Neuronal stem cell (in vitro differentiated cells): ENCODE measurements around the gene CLTB.

Experiments used
- DNase-seq: peaks from one replicate; pipeline ENCODE4 v3.0.0-alpha.2; 2013; ENCODE audit warnings: low spot score
- H2AFZ ChIP-seq: one replicate; pipeline ENCODE4 v1.6.1; 2013; ENCODE audit warnings: mild to moderate bottlenecking, low read length, inconsistent platforms
- H2AK5ac ChIP-seq: 2 replicates; pipeline ENCODE4 v1.6.1; 2013; ENCODE audit warnings: low read depth, mild to moderate bottlenecking, inconsistent platforms, low read length, moderate library complexity, mixed read lengths
- H2BK120ac ChIP-seq: 2 replicates; pipeline ENCODE4 v1.6.1; 2013; ENCODE audit warnings: low read depth, mild to moderate bottlenecking, inconsistent platforms, low read length, moderate library complexity, mixed read lengths
- H2BK12ac ChIP-seq: one replicate; pipeline ENCODE4 v1.6.1; 2013; ENCODE audit warnings: low read length, inconsistent platforms
- H2BK15ac ChIP-seq: 2 replicates; pipeline ENCODE4 v1.6.1; 2013; ENCODE audit warnings: mild to moderate bottlenecking, low read length, inconsistent platforms, mixed read lengths
- H2BK5ac ChIP-seq: one replicate; pipeline ENCODE4 v1.6.1; 2013; ENCODE audit warnings: inconsistent platforms, mild to moderate bottlenecking, low read length, moderate library complexity
- H3K14ac ChIP-seq: one replicate; pipeline ENCODE4 v1.6.1; 2013; ENCODE audit warnings: low read length, inconsistent platforms
- H3K18ac ChIP-seq: 2 replicates; pipeline ENCODE4 v1.6.1; 2013; ENCODE audit warnings: low read length, inconsistent platforms
- H3K23ac ChIP-seq: 2 replicates; pipeline ENCODE4 v1.6.1; 2013; ENCODE audit warnings: low read depth, mild to moderate bottlenecking, mixed read lengths, low read length, inconsistent platforms; ENCODE audit not compliant: poor library complexity
- H3K27ac ChIP-seq: replicated peaks from 3 replicates; pipeline ENCODE4 v1.5.1; 2013; ENCODE audit warnings: low read length, inconsistent platforms
- H3K27me3 ChIP-seq, 3 experiments: 2 replicates each; pipeline ENCODE4 v1.6.1; 2013; ENCODE audit warnings: low read length in 3 of 3, mild to moderate bottlenecking in 2 of 3, inconsistent platforms in 1 of 3, low read depth in 1 of 3, mixed read lengths in 1 of 3, moderate library complexity in 1 of 3; ENCODE audit not compliant: control insufficient read depth in 3 of 3, insufficient read depth in 3 of 3
- H3K36me3 ChIP-seq, 2 donors: replicated peaks in 1 of 2; 2 replicates each; pipeline ENCODE4 v1.6.1; 2013; ENCODE audit warnings: low read length in 2 of 2; ENCODE audit not compliant: control insufficient read depth in 2 of 2, insufficient read depth in 2 of 2
- H3K4ac ChIP-seq: 2 replicates; pipeline ENCODE4 v1.6.1; 2013; ENCODE audit warnings: inconsistent platforms, mild to moderate bottlenecking, low read length, moderate library complexity
- H3K4me1 ChIP-seq, 2 donors: 1 replicate in 1 of 2; 2 replicates in 1 of 2; pipeline ENCODE4 v1.6.1; 2013; ENCODE audit warnings: low read length in 2 of 2, low read depth in 1 of 2; ENCODE audit not compliant: control insufficient read depth in 2 of 2, insufficient read depth in 1 of 2
- H3K4me2 ChIP-seq: one replicate; pipeline ENCODE4 v1.6.1; 2013; ENCODE audit warnings: mild to moderate bottlenecking, low read length, inconsistent platforms; ENCODE audit not compliant: insufficient read depth, poor library complexity, severe bottlenecking
- H3K4me3 ChIP-seq, 2 donors: 2 replicates each; pipeline ENCODE4 v1.5.1; 2013; ENCODE audit warnings: low read length in 2 of 2, mild to moderate bottlenecking in 2 of 2, inconsistent platforms in 1 of 2, moderate library complexity in 1 of 2
- H3K79me1 ChIP-seq: one replicate; pipeline ENCODE4 v1.6.1; 2013; ENCODE audit warnings: low read depth, mild to moderate bottlenecking, inconsistent platforms, low read length, moderate library complexity
- H3K9ac ChIP-seq: one replicate; pipeline ENCODE4 v1.6.1; 2013; ENCODE audit warnings: mild to moderate bottlenecking, low read depth, low read length, inconsistent platforms; ENCODE audit not compliant: poor library complexity
- H3K9me3 ChIP-seq, 2 donors: replicated peaks in 1 of 2; 2 replicates each; pipeline versions ENCODE3 to v1.6.1; 2013; ENCODE audit warnings: low read length in 2 of 2, mild to moderate bottlenecking in 2 of 2, inconsistent platforms in 1 of 2, low read depth in 1 of 2, mixed read lengths in 1 of 2, moderate library complexity in 1 of 2; ENCODE audit not compliant: control insufficient read depth in 2 of 2, insufficient read depth in 1 of 2
- H4K8ac ChIP-seq: one replicate; pipeline ENCODE4 v1.6.1; 2013; ENCODE audit warnings: low read depth, mild to moderate bottlenecking, inconsistent platforms, low read length, moderate library complexity
- H4K91ac ChIP-seq: one replicate; pipeline ENCODE4 v1.6.1; 2013; ENCODE audit warnings: low read length, low read depth, mild to moderate bottlenecking, inconsistent platforms; ENCODE audit not compliant: poor library complexity
- WGBS, 2 donors: extraction: QIAGEN DNeasy Blood & Tissue Kit; methylation state at CpG; one replicate each; pipeline ENCODE4 v1.1.7; 2013; ENCODE audit warnings: missing lambda C conversion rate in 2 of 2, mixed read lengths in 1 of 2; ENCODE audit not compliant: insufficient read length in 2 of 2, insufficient replicate concordance in 1 of 2; ENCODE audit errors: extremely low coverage in 2 of 2; 5-methylcytosine and 5-hydroxymethylcytosine counted together

The CLTB gene

GRCh38 chr5:176391999-176392398 is 24.3 kb downstream of the CLTB start:
- Histone ChIP-seq H3K23ac (no peak overlapping the region), H3K79me1 (peaks cover 7% of the 10 kb centered on the region)

DNA sequence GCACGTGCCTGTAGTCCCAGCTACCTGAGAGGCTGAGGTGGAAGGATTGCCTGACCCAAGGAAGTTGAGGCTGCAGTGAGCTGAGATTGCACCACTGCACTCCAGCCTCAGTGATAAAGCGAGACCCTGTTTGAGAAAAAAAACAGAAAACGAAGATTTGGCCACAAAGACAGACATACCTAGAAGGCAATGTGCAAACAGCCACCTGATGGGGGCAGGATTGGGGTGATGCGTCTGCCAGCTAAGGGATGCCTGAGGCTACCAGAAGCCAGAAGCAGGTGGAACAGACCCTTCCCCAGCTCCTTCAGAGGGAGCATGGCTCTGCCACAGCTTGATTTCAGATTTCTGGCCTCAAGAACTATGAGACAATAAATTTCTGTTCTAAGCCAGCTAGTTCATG is 24.9 kb downstream of the CLTB start:
- Histone ChIP-seq H4K8ac (no peak overlapping the region), H2BK12ac (no peak overlapping the region), H3K14ac (no peak overlapping the region), H3K36me3 (peaks cover 12 to 37% of the 10 kb centered on the region in 2 donors), H2BK15ac (no peak overlapping the region), H3K23ac (no peak overlapping the region), H2BK5ac (no peak overlapping the region), H2AK5ac (no peak overlapping the region), H3K4me1 (peaks cover 1 to 10% of the 10 kb centered on the region in 2 donors), H3K27ac (no peak overlapping the region), H3K9me3 (no peaks in the 10 kb centered on the region), H3K4me3 (no peak overlapping the region), H2BK120ac (no peak overlapping the region), H3K4me2 (no peak overlapping the region), H3K27me3 (no peaks in the 10 kb centered on the region), H3K18ac (no peak overlapping the region), H3K4ac (no peak overlapping the region), H3K9ac (no peak overlapping the region), H3K79me1 (peaks cover 6% of the 10 kb centered on the region), H2AFZ (no peak overlapping the region), H4K91ac (no peak overlapping the region)
- no peak for DNase-seq
- WGBS, 2 donors: no CpG with 5 or more reads among the region's 4 CpGs

More at GRCh38 chr5:176391999-176392398, 24.3 kb downstream of the CLTB start:
- Histone ChIP-seq H2BK12ac (no peak overlapping the region), H3K4me1 (peaks cover 1 to 9% of the 10 kb centered on the region in 2 donors), H3K4me2 (no peak overlapping the region), H3K27ac (no peak overlapping the region), H3K27me3 (no peaks in the 10 kb centered on the region), H3K36me3 (peaks cover 11 to 32% of the 10 kb centered on the region in 2 donors), H2AK5ac (no peak overlapping the region), H2BK15ac (no peak overlapping the region), H3K18ac (no peak overlapping the region), H4K91ac (no peak overlapping the region), H4K8ac (no peak overlapping the region), H3K9me3 (no peaks in the 10 kb centered on the region), H3K9ac (no peak overlapping the region), H3K14ac (no peak overlapping the region), H3K4ac (no peak overlapping the region), H2BK5ac (no peak overlapping the region), H2BK120ac (no peak overlapping the region), H3K4me3 (no peak overlapping the region), H2AFZ (no peak overlapping the region)
- WGBS, 2 donors: no CpG with 5 or more reads among the region's 4 CpGs
- no peak for DNase-seq

DNA sequence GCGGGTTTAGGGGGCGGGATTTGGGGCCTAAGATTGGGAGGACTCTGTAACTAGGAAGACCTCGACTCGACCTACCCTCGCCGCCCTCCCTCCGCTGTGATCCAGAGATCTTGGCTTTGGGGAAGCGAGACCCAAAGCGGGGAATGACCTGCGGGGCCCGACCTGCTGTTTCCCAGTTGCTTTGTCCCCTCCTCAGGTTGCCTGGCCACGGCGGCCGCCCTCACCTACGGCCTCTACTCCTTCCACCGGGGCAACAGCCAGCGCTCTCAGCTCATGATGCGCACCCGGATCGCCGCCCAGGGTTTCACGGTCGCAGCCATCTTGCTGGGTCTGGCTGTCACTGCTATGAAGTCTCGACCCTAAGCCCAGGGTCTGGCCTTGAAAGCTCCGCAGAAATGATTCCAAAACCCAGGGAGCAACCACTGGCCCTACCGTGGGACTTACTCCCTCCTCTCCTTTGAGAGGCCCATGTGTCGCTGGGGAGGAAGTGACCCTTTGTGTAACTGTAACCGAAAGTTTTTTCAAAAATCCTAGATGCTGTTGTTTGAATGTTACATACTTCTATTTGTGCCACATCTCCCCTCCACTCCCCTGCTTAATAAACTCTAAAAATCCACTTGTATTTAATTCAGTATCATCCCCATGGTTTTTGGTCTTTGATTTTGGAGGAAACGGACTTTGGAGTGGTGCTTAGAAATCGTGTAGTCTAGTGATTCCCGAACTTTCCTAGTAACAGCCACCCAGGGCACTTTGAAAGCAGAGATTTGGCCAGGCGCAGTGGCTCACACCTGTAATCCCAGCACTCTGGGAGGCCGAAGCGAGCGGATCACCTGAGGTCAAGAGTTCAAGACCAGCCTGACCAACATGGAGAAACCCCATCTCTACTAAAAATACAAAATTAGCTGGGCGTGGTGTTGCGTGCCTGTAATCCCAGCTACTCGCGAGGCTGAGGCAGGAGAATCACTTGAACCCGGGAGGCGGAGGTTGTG is 26.9 kb downstream of the CLTB start:
- Histone ChIP-seq H2BK5ac (peak overlapping the region; percentile 83), H3K36me3 (peaks cover 11 to 57% of the 10 kb centered on the region in 2 donors), H3K9me3 (no peaks in the 10 kb centered on the region), H3K23ac (peak overlapping the region; percentile 70), H3K9ac (peak overlapping the region; percentile 97), H2BK15ac (peak overlapping the region; percentile 30), H4K8ac (no peak overlapping the region), H3K4ac (no peak overlapping the region), H2AFZ (peak overlapping the region; percentile 92), H2BK120ac (no peak overlapping the region), H3K4me2 (peak overlapping the region; percentile 72), H3K18ac (peak overlapping the region; percentile 61), H2AK5ac (no peak overlapping the region), H3K27me3 (no peaks in the 10 kb centered on the region), H3K79me1 (peaks cover 3% of the 10 kb centered on the region), H3K4me3 (peak overlapping the region; percentile 84 to 89), H3K27ac (peak overlapping the region; percentile 84), H2BK12ac (no peak overlapping the region), H3K14ac (no peak overlapping the region), H3K4me1 (peaks cover 1 to 10% of the 10 kb centered on the region in 2 donors), H4K91ac (no peak overlapping the region)
- no CpG with 5 or more reads among the region's 41 CpGs for WGBS, 2 donors
- DNase-seq: no peak

GRCh38 chr5:176388444-176389134 is 27.8 kb downstream of the CLTB start, which contains the start of the genes HIGD2A and NOP16:
HIGD2A (plus strand) TSS chr5:176388751; CDS start chr5:176388820, 69 bp downstream.
NOP16 (minus strand) TSS chr5:176388598; CDS start chr5:176388539, 59 bp downstream.
- H2BK15ac ChIP-seq: peak within 1 kb of the TSS; percentile 30
- DNase-seq: peak; percentile 98
- peak within 1 kb of the TSS; percentile 84 to 89 for H3K4me3 ChIP-seq
- H2AFZ ChIP-seq: peak within 1 kb of the TSS; percentile 92
- no peak within 1 kb of the TSS for H2AK5ac ChIP-seq
- H4K91ac ChIP-seq: no peak within 1 kb of the TSS
- H3K14ac ChIP-seq: peak within 1 kb of the TSS; percentile 49
- no peak within 1 kb of the TSS for H2BK12ac ChIP-seq
- H3K18ac ChIP-seq: peak within 1 kb of the TSS; percentile 76
- peaks cover 3% of the 10 kb centered on the region for H3K79me1 ChIP-seq
- no peaks in the 10 kb centered on the region for H3K27me3 ChIP-seq
- H3K4me1 ChIP-seq: peaks cover 1 to 10% of the 10 kb centered on the region in 2 donors
- H3K23ac ChIP-seq: peak within 1 kb of the TSS; percentile 70
- H3K9me3 ChIP-seq: no peaks in the 10 kb centered on the region
- H3K4ac ChIP-seq: no peak within 1 kb of the TSS
- peak within 1 kb of the TSS; percentile 83 for H2BK5ac ChIP-seq
- H3K27ac ChIP-seq: peak within 1 kb of the TSS; percentile 90
- H3K9ac ChIP-seq: peak within 1 kb of the TSS; percentile 97
- no CpG with 5 or more reads among the region's 47 CpGs for WGBS, 2 donors
- no peak within 1 kb of the TSS for H2BK120ac ChIP-seq
- H4K8ac ChIP-seq: no peak within 1 kb of the TSS
- H3K4me2 ChIP-seq: peak within 1 kb of the TSS; percentile 98
- peaks cover 13 to 65% of the 10 kb centered on the region in 2 donors for H3K36me3 ChIP-seq
